ENCODE measurements around the gene CX3CL1. TPM values are rescaled to one million over a fixed set of nuclear protein-coding genes. Genes with fewer than 3 reads are reported as not detected.

CX3CL1 gene
- total and polyA plus RNA-seq, 2 of the 13 experiments (the other 11 are each of a cell fraction or from before 2014, with no cell fraction given) = 57.3 to 60.8 TPM

DNA sequence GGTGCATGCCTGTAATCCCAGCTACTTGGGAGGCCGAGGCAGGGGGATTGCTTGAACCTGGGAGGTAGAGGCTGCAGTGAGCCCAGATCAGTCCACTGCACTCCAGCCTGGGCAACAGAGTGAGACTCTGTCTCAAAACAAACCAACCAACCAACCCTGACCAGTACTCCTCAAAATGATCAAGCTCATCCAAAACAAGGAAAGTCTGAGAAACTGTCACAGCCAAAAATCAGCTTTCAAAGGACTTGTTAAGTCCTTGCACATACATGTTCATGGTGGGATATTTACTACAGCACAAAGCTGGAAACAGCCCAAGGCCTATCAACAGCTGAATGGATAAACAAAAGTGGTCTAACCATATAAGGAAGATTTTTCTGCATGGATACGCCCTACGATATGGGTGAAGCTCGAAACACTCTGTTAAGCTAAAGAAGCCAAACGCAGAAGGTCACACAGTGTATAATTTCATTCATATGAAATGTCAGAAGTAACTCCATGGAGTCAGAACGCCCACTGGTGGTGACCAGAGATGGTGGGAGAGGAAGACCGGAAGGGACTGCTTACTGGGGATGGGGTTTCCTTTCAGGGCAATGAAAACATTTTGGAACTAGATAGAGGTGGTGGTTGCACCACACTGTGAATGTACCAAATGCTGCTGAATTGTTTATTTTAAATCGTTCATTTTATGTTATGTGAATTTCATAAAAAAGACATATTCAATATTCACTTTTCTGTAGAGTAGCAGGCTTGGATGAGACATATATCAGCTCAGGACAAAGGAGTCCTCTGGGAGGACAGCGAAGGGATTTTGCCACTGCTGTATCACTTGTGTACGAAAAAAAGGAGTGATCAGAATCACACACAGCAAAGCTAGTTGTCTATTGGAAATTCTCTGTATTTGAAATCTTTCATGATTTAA is 50.0 kb downstream of the CX3CL1 start (continued):
- TF ChIP-seq, protein P1, sequence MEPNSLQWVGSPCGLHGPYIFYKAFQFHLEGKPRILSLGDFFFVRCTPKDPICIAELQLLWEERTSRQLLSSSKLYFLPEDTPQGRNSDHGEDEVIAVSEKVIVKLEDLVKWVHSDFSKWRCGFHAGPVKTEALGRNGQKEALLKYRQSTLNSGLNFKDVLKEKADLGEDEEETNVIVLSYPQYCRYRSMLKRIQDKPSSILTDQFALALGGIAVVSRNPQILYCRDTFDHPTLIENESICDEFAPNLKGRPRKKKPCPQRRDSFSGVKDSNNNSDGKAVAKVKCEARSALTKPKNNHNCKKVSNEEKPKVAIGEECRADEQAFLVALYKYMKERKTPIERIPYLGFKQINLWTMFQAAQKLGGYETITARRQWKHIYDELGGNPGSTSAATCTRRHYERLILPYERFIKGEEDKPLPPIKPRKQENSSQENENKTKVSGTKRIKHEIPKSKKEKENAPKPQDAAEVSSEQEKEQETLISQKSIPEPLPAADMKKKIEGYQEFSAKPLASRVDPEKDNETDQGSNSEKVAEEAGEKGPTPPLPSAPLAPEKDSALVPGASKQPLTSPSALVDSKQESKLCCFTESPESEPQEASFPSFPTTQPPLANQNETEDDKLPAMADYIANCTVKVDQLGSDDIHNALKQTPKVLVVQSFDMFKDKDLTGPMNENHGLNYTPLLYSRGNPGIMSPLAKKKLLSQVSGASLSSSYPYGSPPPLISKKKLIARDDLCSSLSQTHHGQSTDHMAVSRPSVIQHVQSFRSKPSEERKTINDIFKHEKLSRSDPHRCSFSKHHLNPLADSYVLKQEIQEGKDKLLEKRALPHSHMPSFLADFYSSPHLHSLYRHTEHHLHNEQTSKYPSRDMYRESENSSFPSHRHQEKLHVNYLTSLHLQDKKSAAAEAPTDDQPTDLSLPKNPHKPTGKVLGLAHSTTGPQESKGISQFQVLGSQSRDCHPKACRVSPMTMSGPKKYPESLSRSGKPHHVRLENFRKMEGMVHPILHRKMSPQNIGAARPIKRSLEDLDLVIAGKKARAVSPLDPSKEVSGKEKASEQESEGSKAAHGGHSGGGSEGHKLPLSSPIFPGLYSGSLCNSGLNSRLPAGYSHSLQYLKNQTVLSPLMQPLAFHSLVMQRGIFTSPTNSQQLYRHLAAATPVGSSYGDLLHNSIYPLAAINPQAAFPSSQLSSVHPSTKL (CRISPR knock-in tag; IDR thresholded peaks at IDR 0.05) = 0 out of 2 replicates have a peak, but pooled peaks have one; percentile 37
- TF ChIP-seq NFKBIZ (CRISPR knock-in tag; IDR thresholded peaks at IDR 0.05) (0 out of 2 replicates have a peak, but pooled peaks have one; percentile 40), GTF3A (CRISPR knock-in tag; conservative IDR thresholded peaks at IDR 0.05) (no peak), KMT2A (CRISPR knock-in tag; IDR thresholded peaks at IDR 0.05) (peak; percentile 35; the same call in 1 of the 2 replicates), SAP130 (CRISPR knock-in tag; IDR thresholded peaks at IDR 0.05; ENCODE audit: low read depth) (peak; percentile 58), ZNF234 (CRISPR knock-in tag; conservative IDR thresholded peaks at IDR 0.05) (no peak), ZNF7 (CRISPR knock-in tag; IDR thresholded peaks at IDR 0.05) (peak; percentile 13; the same call in 1 of the 2 replicates), LCORL (IDR thresholded peaks at IDR 0.05) (no peak), LCORL (CRISPR knock-in tag; IDR thresholded peaks at IDR 0.05) (0 out of 2 replicates have a peak, but pooled peaks have one; percentile 19), HOXA5 (CRISPR knock-in tag; IDR thresholded peaks at IDR 0.05) (no peak), GATAD2A (CRISPR knock-in tag; IDR thresholded peaks at IDR 0.05) (peak; percentile 64), NR2F6 (IDR thresholded peaks at IDR 0.05) (0 out of 2 replicates have a peak, but pooled peaks have one; percentile 12), NR2F6 (CRISPR knock-in tag; IDR thresholded peaks at IDR 0.05) (0 out of 2 replicates have a peak, but pooled peaks have one; percentile 18), ZNF749 (CRISPR knock-in tag; IDR thresholded peaks at IDR 0.05; ENCODE audit: borderline replicate concordance) (no peak), KAT8 (CRISPR knock-in tag; IDR thresholded peaks at IDR 0.05) (peak; percentile 82)
- TF ChIP-seq, protein P2, sequence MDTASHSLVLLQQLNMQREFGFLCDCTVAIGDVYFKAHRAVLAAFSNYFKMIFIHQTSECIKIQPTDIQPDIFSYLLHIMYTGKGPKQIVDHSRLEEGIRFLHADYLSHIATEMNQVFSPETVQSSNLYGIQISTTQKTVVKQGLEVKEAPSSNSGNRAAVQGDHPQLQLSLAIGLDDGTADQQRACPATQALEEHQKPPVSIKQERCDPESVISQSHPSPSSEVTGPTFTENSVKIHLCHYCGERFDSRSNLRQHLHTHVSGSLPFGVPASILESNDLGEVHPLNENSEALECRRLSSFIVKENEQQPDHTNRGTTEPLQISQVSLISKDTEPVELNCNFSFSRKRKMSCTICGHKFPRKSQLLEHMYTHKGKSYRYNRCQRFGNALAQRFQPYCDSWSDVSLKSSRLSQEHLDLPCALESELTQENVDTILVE (CRISPR knock-in tag; IDR thresholded peaks at IDR 0.05) = 0 out of 2 replicates have a peak, but pooled peaks have one; percentile 39
- TF ChIP-seq, protein P3, sequence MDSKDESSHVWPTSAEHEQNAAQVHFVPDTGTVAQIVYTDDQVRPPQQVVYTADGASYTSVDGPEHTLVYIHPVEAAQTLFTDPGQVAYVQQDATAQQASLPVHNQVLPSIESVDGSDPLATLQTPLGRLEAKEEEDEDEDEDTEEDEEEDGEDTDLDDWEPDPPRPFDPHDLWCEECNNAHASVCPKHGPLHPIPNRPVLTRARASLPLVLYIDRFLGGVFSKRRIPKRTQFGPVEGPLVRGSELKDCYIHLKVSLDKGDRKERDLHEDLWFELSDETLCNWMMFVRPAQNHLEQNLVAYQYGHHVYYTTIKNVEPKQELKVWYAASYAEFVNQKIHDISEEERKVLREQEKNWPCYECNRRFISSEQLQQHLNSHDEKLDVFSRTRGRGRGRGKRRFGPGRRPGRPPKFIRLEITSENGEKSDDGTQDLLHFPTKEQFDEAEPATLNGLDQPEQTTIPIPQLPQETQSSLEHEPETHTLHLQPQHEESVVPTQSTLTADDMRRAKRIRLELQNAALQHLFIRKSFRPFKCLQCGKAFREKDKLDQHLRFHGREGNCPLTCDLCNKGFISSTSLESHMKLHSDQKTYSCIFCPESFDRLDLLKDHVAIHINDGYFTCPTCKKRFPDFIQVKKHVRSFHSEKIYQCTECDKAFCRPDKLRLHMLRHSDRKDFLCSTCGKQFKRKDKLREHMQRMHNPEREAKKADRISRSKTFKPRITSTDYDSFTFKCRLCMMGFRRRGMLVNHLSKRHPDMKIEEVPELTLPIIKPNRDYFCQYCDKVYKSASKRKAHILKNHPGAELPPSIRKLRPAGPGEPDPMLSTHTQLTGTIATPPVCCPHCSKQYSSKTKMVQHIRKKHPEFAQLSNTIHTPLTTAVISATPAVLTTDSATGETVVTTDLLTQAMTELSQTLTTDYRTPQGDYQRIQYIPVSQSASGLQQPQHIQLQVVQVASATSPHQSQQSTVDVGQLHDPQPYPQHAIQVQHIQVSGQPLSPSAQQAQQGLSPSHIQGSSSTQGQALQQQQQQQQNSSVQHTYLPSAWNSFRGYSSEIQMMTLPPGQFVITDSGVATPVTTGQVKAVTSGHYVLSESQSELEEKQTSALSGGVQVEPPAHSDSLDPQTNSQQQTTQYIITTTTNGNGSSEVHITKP (CRISPR knock-in tag; IDR thresholded peaks at IDR 0.05; ENCODE audit: low read depth) = peak; percentile 25; the same call in 1 of the 2 replicates
- TF ChIP-seq, protein P4, sequence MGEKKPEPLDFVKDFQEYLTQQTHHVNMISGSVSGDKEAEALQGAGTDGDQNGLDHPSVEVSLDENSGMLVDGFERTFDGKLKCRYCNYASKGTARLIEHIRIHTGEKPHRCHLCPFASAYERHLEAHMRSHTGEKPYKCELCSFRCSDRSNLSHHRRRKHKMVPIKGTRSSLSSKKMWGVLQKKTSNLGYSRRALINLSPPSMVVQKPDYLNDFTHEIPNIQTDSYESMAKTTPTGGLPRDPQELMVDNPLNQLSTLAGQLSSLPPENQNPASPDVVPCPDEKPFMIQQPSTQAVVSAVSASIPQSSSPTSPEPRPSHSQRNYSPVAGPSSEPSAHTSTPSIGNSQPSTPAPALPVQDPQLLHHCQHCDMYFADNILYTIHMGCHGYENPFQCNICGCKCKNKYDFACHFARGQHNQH (CRISPR knock-in tag; IDR thresholded peaks at IDR 0.05) = peak; percentile 28; the same call in 1 of the 2 replicates

All from HepG2 (cell line).